ENCODE results near the gene EPN2. TPM values are rescaled to one million over a fixed set of nuclear protein-coding genes. Genes with fewer than 3 reads are reported as not detected.

EPN2 gene
- total RNA-seq, 1 donor from 2014 or later, result 31.1 TPM

GRCh38 chr17:19295473-19296135, 58.4 kb downstream of the EPN2 start:
- DNase-seq, result no peak

DNA sequence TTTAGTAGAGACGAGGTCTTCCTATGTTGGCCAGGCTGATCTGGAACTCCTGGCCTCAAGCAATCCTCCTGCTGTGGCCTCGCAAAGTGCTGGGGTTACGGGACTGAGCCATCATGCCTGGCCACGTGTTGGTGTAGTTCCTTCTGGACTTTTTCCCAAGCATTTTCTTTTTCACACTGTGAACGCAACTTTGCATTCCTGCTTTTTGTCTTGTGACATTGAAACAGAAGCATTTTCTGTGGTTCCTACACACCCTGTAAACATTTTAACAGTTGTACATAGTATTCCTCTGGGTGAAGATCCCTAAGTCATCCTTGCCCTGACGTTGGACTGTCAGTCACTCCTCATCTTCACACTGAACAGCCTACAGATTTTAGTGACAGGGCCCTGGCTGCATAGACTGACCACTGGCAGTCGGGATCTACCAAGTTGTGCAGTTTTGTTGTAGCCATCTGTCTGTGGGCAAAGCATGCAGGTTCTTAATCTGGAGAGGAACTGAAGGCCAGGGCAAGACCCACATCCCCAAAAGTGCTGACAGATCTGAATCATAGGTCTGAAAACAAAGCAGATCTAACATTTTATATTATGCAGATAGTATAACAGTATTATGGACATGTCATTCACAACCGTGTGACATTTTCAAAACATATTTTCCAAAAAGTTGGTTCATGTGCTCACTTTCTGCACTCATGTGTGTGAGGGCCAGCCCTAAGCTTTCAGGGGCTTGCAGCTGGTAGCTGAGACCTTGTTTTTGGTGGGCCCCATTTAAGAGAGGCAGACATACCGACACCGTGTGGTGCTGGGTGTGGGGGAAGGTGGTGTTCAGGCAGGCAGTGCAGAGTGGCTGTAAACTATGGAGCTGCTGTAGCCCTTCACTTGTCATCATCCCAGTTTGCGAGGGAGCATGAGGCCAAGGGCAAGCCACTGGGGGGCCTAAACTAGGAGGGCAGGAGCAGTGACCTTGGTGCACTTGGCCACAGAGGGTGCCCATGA, 59.9 kb downstream of the EPN2 start:
- DNase-seq, result no peak

- DNase-seq, result no peak
Observed at GRCh38 chr17:19298569-19299213, 61.5 kb downstream of the EPN2 start.

GRCh38 chr17:19299214-19299747, 62.1 kb downstream of the EPN2 start:
- DNase-seq, result no peak

DNA sequence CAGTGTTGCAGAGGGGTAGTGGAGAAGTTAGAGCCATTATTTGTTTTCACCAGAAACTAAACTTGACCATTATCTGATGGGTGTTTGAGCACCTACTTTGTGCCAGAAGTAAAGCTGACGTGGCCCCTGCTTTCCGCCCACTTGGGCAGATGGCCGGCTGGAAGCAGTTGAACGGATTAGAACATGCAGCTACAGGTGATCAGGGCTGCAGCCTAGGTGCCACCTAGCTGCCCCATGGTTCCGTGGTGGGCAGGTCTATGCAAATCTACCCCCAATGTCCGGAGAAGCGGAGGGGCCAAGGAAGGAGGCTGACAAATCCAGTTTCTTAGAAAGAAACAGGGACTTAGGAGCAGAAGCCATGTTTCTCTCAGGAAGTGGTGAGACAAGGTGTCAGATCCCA, 62.7 kb downstream of the EPN2 start:
- DNase-seq, result no peak

- no peak for DNase-seq
Observed at GRCh38 chr17:19301274-19301951, 64.2 kb downstream of the EPN2 start.

DNA sequence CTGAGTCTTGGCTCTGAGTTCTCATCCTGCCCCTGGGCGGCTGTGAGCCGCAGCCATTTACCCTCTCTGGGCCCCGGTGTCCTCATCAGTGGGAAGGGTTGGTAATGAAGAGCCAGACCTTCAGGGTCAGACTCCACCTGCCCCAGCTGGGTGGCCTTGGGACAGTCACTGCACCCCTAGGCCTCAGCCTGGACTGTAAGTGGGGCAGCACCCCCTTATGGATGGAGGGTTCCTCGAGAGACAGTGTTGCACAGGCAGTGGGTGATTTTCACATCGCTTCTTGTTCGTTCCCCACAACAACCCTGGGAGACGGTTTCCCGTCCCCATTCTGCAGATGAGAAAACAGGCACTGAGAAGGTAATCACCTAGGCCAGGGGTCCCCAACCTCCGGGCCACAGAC, 64.8 kb downstream of the EPN2 start:
- no peak for DNase-seq

DNA sequence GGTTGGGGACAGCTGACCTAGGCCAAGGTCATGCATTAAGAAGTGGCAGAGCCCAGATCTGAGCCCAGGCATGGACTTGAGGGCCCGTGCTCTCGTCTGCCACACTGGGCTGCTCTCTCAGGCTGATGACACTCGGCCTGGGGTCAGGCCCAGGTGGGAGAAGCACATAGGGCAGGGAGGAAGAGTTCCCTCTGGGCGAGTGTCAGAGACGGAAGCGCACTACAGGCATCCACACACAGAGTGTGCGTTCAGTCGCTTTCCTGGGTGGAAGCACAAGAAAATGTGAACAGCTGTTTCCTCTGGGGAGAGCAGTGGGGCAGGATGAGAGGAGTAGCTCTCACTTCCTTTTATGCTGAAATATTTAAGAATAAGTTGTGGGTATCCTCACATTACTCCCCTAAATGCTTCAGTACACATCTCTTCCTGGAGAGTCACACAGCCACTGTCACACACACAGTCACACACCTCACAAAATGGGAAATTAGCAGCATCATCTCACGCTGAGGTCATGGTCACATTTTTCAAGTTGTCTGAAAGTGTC, 65.7 kb downstream of the EPN2 start:
- DNase-seq, result peak; percentile 19

DNA sequence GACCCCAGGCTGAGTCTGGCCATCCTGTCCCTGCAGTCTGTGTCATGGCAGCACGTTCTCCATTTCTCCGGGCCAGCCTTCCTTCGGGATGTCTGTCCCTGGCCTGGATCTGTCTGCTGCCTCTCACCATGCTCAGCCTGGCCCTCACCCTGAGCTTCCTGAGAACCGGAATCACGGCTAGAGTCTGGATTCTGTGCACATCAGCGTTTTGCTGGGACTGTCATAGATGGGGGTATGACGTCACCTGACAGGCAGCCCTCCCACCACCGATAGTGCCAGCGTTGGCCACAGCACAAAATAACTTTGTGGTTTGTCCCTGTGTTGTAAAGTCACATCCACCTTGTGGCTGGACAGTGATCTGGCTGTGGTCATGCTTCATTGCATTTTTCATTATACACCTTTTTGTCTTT, 66.2 kb downstream of the EPN2 start:
- peak; percentile 34 for DNase-seq

GRCh38 chr17:19304209-19304608, 67.0 kb downstream of the EPN2 start:
- DNase-seq, result peak; percentile 83

- DNase-seq, result no peak
Observed at GRCh38 chr17:19304751-19305150, 67.6 kb downstream of the EPN2 start.

DNA sequence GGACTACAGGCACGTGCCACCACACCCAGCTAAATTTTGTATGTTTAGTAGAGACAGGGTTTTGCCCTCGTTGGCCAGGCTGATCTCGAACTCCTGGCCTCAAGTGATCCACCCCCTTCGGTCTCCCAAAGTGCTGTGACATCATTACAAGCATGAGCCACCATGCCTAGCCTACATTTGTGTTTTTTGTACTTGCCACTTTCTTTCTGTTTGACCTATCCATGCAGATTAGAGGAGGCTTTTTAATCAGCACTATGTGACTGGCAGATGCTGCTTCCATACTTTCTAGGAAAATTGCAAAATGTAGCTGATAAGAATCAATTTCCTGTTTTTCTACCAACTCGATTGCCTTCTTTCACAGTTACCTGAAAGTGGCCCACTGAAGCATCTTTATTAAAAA, 68.1 kb downstream of the EPN2 start:
- no peak for DNase-seq

GRCh38 chr17:19305761-19306159, 68.6 kb downstream of the EPN2 start:
- no peak for DNase-seq

DNA sequence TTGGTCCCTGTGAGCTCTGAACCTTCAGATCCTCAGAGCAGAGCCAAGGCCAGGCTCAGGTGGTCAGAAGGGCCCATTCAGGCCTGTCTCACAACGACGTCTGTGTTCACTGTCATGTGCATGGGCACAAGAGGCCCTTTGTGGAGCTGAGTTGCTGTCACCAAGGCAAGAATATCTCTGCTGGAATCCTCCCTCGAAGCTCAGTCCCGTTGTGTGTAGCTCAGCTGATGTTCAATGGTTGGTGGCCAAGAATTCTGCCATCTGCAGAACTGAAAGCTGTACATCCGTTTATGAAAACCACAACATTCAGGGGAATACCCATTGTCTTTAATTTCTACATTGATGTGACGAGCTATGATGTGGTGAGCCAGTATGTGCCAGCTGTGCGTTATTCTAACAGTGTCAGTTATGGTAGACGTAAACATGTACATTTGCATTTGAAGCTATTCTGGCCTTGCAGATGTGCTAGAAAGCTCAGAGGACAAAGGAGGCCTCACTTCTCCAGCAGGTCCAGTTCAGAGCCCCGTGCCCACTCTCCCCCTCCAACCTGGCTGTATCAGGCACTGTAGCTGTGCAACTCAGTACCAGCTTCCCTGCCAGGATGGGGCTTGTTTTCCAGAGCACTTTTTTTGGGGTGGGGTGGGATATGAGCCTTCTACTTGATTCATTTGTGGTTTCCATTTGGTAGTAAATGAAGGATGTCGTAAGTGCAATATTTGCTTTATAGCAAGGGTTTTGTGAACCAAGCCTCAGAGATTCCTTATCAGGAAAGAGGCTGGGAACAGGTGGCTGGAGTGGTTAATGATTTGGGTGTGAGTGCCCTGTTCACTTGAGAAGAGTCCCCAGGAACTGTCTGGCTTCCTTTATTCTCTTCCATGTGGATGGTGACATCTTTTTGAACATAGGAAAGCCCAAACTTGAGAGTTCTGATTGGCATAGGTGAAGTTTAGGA, 69.3 kb downstream of the EPN2 start:
- DNase-seq, result no peak

- DNase-seq, result no peak
Observed at GRCh38 chr17:19307521-19307920, 70.4 kb downstream of the EPN2 start.

GRCh38 chr17:19308398-19308797, 71.2 kb downstream of the EPN2 start:
- no peak for DNase-seq

- DNase-seq, result no peak
Observed at GRCh38 chr17:19309701-19310100, 72.5 kb downstream of the EPN2 start.

- DNase-seq, result no peak
Observed at GRCh38 chr17:19310151-19310550, 73.0 kb downstream of the EPN2 start.

DNA sequence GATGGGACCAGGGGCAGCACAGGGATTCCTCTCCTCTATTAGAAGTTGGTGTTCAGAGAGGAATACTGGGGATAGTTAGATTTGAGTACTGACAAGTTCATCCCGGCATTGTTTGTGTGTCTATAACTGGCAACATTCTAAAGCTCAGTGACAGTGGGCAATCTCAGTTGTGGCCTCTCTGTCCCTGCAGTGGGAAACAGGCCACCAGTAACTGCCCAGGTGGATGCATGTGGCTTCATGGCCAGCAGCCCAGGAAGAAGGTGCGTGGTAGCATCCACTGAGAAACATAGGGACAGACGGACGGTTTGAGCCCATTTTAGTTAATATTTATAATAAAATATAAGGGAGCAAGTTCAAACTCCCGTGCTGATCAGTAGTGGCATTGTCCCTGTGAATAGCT, 73.8 kb downstream of the EPN2 start:
- no peak for DNase-seq

GRCh38 chr17:19311421-19312215, 74.5 kb downstream of the EPN2 start:
- DNase-seq, result peak; percentile 88
